ENCODE measurements around the gene LYRM9.

DNA sequence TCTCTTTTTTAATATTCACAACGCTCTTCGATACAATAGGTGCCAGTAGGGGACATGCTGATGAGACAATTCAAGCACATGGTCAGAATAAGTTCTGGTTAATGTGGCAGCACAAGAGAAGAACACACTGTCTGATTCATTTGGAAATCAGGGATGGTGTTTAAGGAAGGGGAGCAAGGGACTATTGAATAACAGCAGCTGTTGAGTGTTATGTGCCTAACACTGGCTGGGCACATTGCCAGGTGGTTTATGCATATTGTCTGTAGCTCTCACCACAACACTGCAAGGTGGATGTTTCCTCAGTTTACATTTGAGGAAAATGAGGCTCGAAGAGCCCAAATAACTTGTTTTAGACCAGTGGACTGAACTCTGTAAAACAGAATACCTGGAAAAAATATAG lies 44.2 kb downstream of the LYRM9 start:
- TF ChIP-seq, protein P1, sequence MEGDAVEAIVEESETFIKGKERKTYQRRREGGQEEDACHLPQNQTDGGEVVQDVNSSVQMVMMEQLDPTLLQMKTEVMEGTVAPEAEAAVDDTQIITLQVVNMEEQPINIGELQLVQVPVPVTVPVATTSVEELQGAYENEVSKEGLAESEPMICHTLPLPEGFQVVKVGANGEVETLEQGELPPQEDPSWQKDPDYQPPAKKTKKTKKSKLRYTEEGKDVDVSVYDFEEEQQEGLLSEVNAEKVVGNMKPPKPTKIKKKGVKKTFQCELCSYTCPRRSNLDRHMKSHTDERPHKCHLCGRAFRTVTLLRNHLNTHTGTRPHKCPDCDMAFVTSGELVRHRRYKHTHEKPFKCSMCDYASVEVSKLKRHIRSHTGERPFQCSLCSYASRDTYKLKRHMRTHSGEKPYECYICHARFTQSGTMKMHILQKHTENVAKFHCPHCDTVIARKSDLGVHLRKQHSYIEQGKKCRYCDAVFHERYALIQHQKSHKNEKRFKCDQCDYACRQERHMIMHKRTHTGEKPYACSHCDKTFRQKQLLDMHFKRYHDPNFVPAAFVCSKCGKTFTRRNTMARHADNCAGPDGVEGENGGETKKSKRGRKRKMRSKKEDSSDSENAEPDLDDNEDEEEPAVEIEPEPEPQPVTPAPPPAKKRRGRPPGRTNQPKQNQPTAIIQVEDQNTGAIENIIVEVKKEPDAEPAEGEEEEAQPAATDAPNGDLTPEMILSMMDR (IDR thresholded peaks at IDR 0.05), result no peak
- TF ChIP-seq POLR2AphosphoS5 (IDR thresholded peaks at IDR 0.05), result no peak
